SK-N-MC (cell line): ENCODE data around the gene CA10.

Source experiments
- DNase-seq: peaks from one replicate; pipeline ENCODE4 v3.0.0-alpha.2; 2011; ENCODE audit warnings: low read depth, low spot score
- H3K27ac ChIP-seq: fragments of 200-600 bp; sonication (generic); 2 replicates; pipeline ENCODE4 v1.5.1; 2016; ENCODE audit warnings: mixed run types
- H3K36me3 ChIP-seq: fragments of 200-600 bp; sonication (generic); 2 replicates; pipeline ENCODE4 v1.6.1; 2017; ENCODE audit warnings: antibody characterized with exemption, low read length, mixed read lengths; ENCODE audit not compliant: insufficient read depth
- H3K4me3 ChIP-seq: fragments of 200-600 bp; sonication (generic); 2 replicates; pipeline ENCODE4 v1.5.1; 2016
- H3K9ac ChIP-seq: fragments of 200-600 bp; sonication (generic); 2 replicates; pipeline ENCODE4 v1.8.0; 2017; ENCODE audit warnings: mixed run types, mixed read lengths; ENCODE audit not compliant: insufficient read length
- H3K9me3 ChIP-seq: fragments of 200-600 bp; sonication (generic); 2 replicates; pipeline ENCODE4 v1.6.1; 2017; ENCODE audit warnings: low read depth, mild to moderate bottlenecking, antibody characterized with exemption, low read length, moderate library complexity, mixed read lengths
- EZH2 ChIP-seq: fragments of 200-600 bp; sonication (generic); IDR thresholded peaks from one replicate; pipeline ENCODE4 v1.6.1; 2017; ENCODE audit warnings: antibody characterized with exemption
- FOXP2 ChIP-seq: optimal IDR thresholded peaks from 2 replicates; pipeline ENCODE3; 2011; ENCODE audit warnings: mild to moderate bottlenecking, moderate library complexity; ENCODE audit not compliant: insufficient read depth; ENCODE audit errors: extremely low read length, control extremely low read depth
- POLR2AphosphoS5 ChIP-seq: IDR thresholded peaks from 2 replicates; pipeline ENCODE4 v1.6.1; 2012; ENCODE audit warnings: mild to moderate bottlenecking, low read depth, low read length, borderline replicate concordance

The CA10 gene

GRCh38 chr17:51618476-51618875 is 540.0 kb downstream of the CA10 start:
- Histone ChIP-seq H3K4me3 (no peak overlapping the region), H3K9me3 (no peaks in the 10 kb centered on the region), H3K27ac (no peak overlapping the region), H3K9ac (no peak overlapping the region), H3K36me3 (no peaks in the 10 kb centered on the region)
- no peak for DNase-seq
- TF ChIP-seq FOXP2, result no peak
- no peak for TF ChIP-seq EZH2
- no peak for TF ChIP-seq POLR2AphosphoS5

- TF ChIP-seq FOXP2 (no peak), EZH2 (no peak), POLR2AphosphoS5 (no peak)
- DNase-seq, result no peak
- H3K9me3 ChIP-seq, result no peaks in the 10 kb centered on the region
- no peak overlapping the region for H3K4me3 ChIP-seq
- no peak overlapping the region for H3K9ac ChIP-seq
- no peaks in the 10 kb centered on the region for H3K36me3 ChIP-seq
- no peak overlapping the region for H3K27ac ChIP-seq
Measured at GRCh38 chr17:51617986-51618385, 540.5 kb downstream of the CA10 start.

GRCh38 chr17:51613255-51613654 is 545.3 kb downstream of the CA10 start:
- no peaks in the 10 kb centered on the region for H3K9me3 ChIP-seq
- no peak overlapping the region for H3K9ac ChIP-seq
- H3K4me3 ChIP-seq, result no peak overlapping the region
- DNase-seq, result no peak
- no peaks in the 10 kb centered on the region for H3K36me3 ChIP-seq
- no peak overlapping the region for H3K27ac ChIP-seq
- TF ChIP-seq POLR2AphosphoS5 (no peak), FOXP2 (no peak), EZH2 (no peak)

GRCh38 chr17:51612692-51613091 is 545.8 kb downstream of the CA10 start:
- no peak overlapping the region for H3K27ac ChIP-seq
- no peaks in the 10 kb centered on the region for H3K36me3 ChIP-seq
- H3K9me3 ChIP-seq, result no peaks in the 10 kb centered on the region
- H3K4me3 ChIP-seq, result no peak overlapping the region
- no peak overlapping the region for H3K9ac ChIP-seq
- TF ChIP-seq FOXP2 (no peak), EZH2 (no peak), POLR2AphosphoS5 (no peak)
- DNase-seq, result no peak

GRCh38 chr17:51611585-51611984 is 546.9 kb downstream of the CA10 start:
- Histone ChIP-seq H3K9me3 (no peaks in the 10 kb centered on the region), H3K27ac (no peak overlapping the region), H3K4me3 (no peak overlapping the region), H3K9ac (no peak overlapping the region), H3K36me3 (no peaks in the 10 kb centered on the region)
- DNase-seq, result no peak
- no peak for TF ChIP-seq FOXP2
- TF ChIP-seq POLR2AphosphoS5, result no peak
- no peak for TF ChIP-seq EZH2

- H3K4me3 ChIP-seq, result no peak overlapping the region
- H3K36me3 ChIP-seq, result no peaks in the 10 kb centered on the region
- no peak overlapping the region for H3K27ac ChIP-seq
- TF ChIP-seq FOXP2 (no peak), EZH2 (no peak), POLR2AphosphoS5 (no peak)
- H3K9ac ChIP-seq, result no peak overlapping the region
- no peaks in the 10 kb centered on the region for H3K9me3 ChIP-seq
- no peak for DNase-seq
Measured at GRCh38 chr17:51610834-51611233, 547.7 kb downstream of the CA10 start.

- no peak for DNase-seq
- Histone ChIP-seq H3K9ac (no peak overlapping the region), H3K36me3 (no peaks in the 10 kb centered on the region), H3K27ac (no peak overlapping the region), H3K9me3 (no peaks in the 10 kb centered on the region), H3K4me3 (no peak overlapping the region)
- TF ChIP-seq EZH2 (no peak), FOXP2 (no peak), POLR2AphosphoS5 (no peak)
Measured at GRCh38 chr17:51610155-51610554, 548.4 kb downstream of the CA10 start.

GRCh38 chr17:51608251-51608933 is 550.1 kb downstream of the CA10 start:
- H3K9ac ChIP-seq, result no peak overlapping the region
- no peaks in the 10 kb centered on the region for H3K9me3 ChIP-seq
- no peaks in the 10 kb centered on the region for H3K36me3 ChIP-seq
- no peak overlapping the region for H3K27ac ChIP-seq
- DNase-seq, result no peak
- TF ChIP-seq POLR2AphosphoS5, result no peak
- H3K4me3 ChIP-seq, result no peak overlapping the region

- H3K4me3 ChIP-seq, result no peak overlapping the region
- no peak for DNase-seq
- H3K27ac ChIP-seq, result no peak overlapping the region
- no peaks in the 10 kb centered on the region for H3K9me3 ChIP-seq
- H3K9ac ChIP-seq, result no peak overlapping the region
- no peaks in the 10 kb centered on the region for H3K36me3 ChIP-seq
- TF ChIP-seq EZH2, result no peak
- no peak for TF ChIP-seq FOXP2
- TF ChIP-seq POLR2AphosphoS5, result no peak
Measured at GRCh38 chr17:51607512-51607911, 551.0 kb downstream of the CA10 start.
